GM12801 (cell line): ENCODE results near the gene RAP1GDS1.

Source experiments
- TF ChIP-seq, protein P1 (sequence below): IDR thresholded peaks from one replicate; pipeline ENCODE4 v1.5.1; 2011; ENCODE audit warnings: control low read depth; ENCODE audit not compliant: insufficient read length; ENCODE audit errors: extremely low read depth

The RAP1GDS1 gene

DNA sequence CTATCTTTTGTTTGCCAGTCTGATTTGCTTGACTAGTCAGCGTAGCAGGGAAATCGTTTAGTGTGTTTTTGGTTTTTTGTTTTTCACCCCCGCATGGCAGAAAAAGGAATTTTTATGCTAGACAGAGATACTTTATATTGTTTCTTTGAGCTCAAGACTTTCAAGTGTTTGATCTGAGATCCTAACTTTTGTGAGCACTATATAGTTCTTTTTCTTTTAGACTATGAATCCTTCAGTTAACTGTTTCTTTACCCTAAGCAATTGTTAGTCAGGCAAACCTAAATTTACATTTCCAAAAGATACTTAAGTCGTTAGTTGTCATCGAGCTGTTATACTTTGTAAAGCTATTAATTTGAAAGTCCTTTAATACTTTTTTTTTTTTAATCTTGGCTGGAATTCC is 73.3 kb downstream of the RAP1GDS1 start:
- TF ChIP-seq, protein P1, sequence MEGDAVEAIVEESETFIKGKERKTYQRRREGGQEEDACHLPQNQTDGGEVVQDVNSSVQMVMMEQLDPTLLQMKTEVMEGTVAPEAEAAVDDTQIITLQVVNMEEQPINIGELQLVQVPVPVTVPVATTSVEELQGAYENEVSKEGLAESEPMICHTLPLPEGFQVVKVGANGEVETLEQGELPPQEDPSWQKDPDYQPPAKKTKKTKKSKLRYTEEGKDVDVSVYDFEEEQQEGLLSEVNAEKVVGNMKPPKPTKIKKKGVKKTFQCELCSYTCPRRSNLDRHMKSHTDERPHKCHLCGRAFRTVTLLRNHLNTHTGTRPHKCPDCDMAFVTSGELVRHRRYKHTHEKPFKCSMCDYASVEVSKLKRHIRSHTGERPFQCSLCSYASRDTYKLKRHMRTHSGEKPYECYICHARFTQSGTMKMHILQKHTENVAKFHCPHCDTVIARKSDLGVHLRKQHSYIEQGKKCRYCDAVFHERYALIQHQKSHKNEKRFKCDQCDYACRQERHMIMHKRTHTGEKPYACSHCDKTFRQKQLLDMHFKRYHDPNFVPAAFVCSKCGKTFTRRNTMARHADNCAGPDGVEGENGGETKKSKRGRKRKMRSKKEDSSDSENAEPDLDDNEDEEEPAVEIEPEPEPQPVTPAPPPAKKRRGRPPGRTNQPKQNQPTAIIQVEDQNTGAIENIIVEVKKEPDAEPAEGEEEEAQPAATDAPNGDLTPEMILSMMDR, result no peak

DNA sequence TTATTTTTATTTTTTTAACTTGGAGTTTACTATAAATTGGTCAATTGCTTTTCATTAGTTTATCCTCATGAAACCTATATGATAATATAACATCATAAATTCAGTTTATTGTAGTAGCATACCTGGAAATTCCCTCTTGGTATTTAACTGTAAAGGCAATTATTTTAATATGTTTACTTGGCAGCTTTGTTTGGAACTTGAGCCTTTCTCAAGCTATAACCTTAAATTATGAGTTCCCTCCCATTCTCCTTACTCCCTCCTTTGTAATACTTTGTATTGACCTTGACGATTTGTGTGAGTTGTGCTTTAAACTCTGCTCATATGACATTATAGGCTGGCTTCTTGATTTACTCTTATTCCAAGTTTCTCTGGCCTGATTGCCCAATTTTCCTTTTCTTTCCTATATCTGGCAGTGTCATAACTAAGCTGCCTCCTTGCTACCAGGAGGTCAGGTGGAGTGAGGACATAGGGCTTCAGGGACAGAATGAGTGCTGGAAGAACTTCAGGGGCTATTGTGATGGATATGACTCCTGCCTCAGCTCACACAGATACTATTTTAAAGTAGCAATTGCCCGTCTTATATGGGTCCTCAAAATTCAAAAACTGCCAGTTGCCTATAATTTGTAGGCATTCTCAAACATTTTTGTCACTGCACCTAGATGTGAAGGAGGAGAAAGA is 77.7 kb downstream of the RAP1GDS1 start:
- TF ChIP-seq, protein P1, result no peak

DNA sequence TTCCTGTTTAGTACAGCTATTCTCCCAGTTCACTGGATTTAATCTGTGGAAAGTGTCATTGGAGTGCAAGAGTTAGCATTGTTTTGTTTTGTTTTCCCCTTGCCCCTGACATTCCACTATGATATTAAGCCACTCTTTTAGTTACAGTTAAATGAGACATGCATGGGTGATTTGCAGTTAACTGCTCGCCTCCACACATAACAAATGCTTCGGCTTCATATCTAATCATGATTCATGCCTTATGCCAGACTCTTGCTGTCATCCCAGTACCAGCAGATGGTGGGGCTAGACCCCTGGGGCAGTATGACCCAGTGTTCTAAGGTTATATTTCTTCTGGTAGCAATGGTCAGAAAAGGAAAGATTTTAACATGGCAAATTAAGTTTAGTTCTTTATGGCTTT is 80.1 kb downstream of the RAP1GDS1 start:
- TF ChIP-seq, protein P1, result no peak

DNA sequence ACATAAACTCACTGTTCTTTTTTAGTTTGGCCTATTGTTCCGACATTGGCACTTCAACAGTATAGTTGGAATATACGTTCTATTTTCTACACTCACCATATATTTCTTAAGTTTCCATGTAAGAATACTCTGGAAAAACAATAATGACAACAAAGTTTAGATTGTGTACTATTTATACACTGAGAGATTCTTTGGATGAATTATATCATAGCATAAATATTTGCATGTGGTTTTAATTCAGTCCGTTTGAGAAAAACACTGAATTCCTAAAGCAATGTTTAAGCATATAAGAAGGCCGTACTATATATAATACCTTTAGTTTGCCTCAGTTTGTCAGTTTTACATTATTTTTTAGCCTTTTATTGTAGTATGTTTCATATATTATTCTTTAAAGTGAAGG is 82.4 kb downstream of the RAP1GDS1 start:
- TF ChIP-seq, protein P1, result no peak

DNA sequence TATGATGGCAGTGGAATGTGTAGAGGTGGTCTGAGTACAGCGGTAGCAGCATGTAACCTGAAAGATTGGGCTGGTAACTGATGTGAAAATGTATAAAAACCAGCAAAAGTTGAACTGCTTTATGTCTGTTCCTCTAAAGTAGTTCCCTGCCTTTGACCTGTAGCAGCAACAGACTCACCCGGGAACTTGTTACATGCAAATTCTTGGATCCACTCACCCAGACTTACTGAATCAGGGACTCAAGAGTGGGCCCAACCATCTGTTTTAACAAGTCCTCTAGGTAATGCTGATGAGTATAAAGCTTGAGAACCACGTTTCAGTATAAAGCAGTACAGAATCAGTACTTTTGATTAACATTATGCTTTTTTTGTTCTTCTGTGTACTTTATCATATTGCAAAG is 84.7 kb downstream of the RAP1GDS1 start:
- TF ChIP-seq, protein P1, result no peak

DNA sequence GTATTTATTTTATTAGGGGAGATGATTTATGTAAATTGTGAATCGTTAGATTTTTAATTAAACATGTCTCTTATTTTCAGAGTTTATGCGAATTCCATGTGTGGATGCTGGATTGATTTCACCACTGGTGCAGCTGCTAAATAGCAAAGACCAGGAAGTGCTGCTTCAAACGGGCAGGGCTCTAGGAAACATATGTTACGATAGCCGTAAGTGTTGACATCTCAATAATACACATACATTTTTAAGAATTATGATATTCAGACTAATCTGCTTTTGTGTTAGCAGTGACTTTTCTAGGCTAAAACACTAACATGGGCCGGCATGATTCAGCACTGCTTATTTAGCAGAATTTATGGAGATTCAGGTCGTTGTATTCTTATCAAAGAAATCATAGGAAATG is 91.2 kb downstream of the RAP1GDS1 start:
- TF ChIP-seq, protein P1, result no peak

DNA sequence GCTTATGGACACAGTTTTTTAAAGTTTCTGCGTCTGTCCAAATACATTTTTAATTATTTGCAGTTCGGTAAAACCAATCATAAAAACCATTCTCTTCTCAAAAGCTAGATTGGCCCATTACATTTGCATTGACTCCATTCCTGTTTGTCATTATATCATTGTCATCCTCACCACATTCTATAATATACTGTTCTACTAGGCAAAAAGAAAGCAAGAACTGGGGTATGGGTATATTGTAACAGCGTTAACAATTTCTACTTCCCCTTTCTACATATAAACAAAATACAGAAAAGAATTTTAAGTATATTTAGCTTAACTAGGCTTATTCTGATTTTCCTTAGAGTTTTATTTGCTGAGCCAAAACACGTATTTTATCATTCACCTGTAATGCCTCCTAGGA is 91.8 kb downstream of the RAP1GDS1 start:
- TF ChIP-seq, protein P1, result no peak
